Measurements from ENCODE around the gene MRPL14. TPM values are rescaled to one million over a fixed set of nuclear protein-coding genes. Genes with fewer than 3 reads are reported as not detected.

MRPL14 gene
- total RNA-seq, 1 donor from 2014 or later, result 30.3 TPM

GRCh38 chr6:44071670-44072451 lies 55.4 kb downstream of the MRPL14 start:
- DNase-seq (ENCODE audit: low spot score), result no peak
- no peaks in the 10 kb centered on the region for H3K9me3 Mint-ChIP-seq (ENCODE audit: unreplicated experiment)
- H3K36me3 Mint-ChIP-seq (ENCODE audit: low read depth, unreplicated experiment), result no peaks in the 10 kb centered on the region
- peaks cover 28% of the 10 kb centered on the region for H3K4me1 Mint-ChIP-seq (ENCODE audit: unreplicated experiment)
- peaks cover 11% of the 10 kb centered on the region for H3K27me3 Mint-ChIP-seq (ENCODE audit: unreplicated experiment)
- no peak for TF ChIP-seq CTCF (IDR thresholded peaks at IDR 0.05; ENCODE audit: unreplicated experiment)
- peak overlapping the region; percentile 74 for H3K4me3 Mint-ChIP-seq (ENCODE audit: unreplicated experiment)
- no peak overlapping the region for H3K27ac Mint-ChIP-seq (ENCODE audit: unreplicated experiment)

GRCh38 chr6:44068607-44069296 lies 58.5 kb downstream of the MRPL14 start:
- Mint-ChIP-seq H3K27me3 (ENCODE audit: unreplicated experiment) (peaks cover 7% of the 10 kb centered on the region), H3K4me1 (ENCODE audit: unreplicated experiment) (peaks cover 35% of the 10 kb centered on the region), H3K27ac (ENCODE audit: unreplicated experiment) (peak overlapping the region; percentile 77), H3K9me3 (ENCODE audit: unreplicated experiment) (no peaks in the 10 kb centered on the region), H3K4me3 (ENCODE audit: unreplicated experiment) (no peak overlapping the region), H3K36me3 (ENCODE audit: low read depth, unreplicated experiment) (no peaks in the 10 kb centered on the region)
- no peak for TF ChIP-seq CTCF (IDR thresholded peaks at IDR 0.05; ENCODE audit: unreplicated experiment)
- DNase-seq (ENCODE audit: low spot score), result no peak

- TF ChIP-seq CTCF (IDR thresholded peaks at IDR 0.05; ENCODE audit: unreplicated experiment), result no peak
- Mint-ChIP-seq H3K4me3 (ENCODE audit: unreplicated experiment) (no peak overlapping the region), H3K4me1 (ENCODE audit: unreplicated experiment) (peaks cover 32% of the 10 kb centered on the region), H3K36me3 (ENCODE audit: low read depth, unreplicated experiment) (no peaks in the 10 kb centered on the region), H3K9me3 (ENCODE audit: unreplicated experiment) (no peaks in the 10 kb centered on the region), H3K27ac (ENCODE audit: unreplicated experiment) (peak overlapping the region; percentile 86), H3K27me3 (ENCODE audit: unreplicated experiment) (peaks cover 12% of the 10 kb centered on the region)
- peak; percentile 36 for DNase-seq (ENCODE audit: low spot score)
Measured at GRCh38 chr6:44067173-44068139, 59.8 kb downstream of the MRPL14 start.

GRCh38 chr6:44066394-44067172 lies 60.7 kb downstream of the MRPL14 start:
- Mint-ChIP-seq H3K27ac (ENCODE audit: unreplicated experiment) (peak overlapping the region; percentile 86), H3K27me3 (ENCODE audit: unreplicated experiment) (peaks cover 9% of the 10 kb centered on the region), H3K4me3 (ENCODE audit: unreplicated experiment) (no peak overlapping the region), H3K9me3 (ENCODE audit: unreplicated experiment) (no peaks in the 10 kb centered on the region), H3K36me3 (ENCODE audit: low read depth, unreplicated experiment) (no peaks in the 10 kb centered on the region), H3K4me1 (ENCODE audit: unreplicated experiment) (peaks cover 32% of the 10 kb centered on the region)
- no peak for DNase-seq (ENCODE audit: low spot score)
- TF ChIP-seq CTCF (IDR thresholded peaks at IDR 0.05; ENCODE audit: unreplicated experiment), result no peak

Data from endothelial cell (in vitro differentiated cells).